ENCODE results near the gene ADCY2. TPM values are rescaled to one million over a fixed set of nuclear protein-coding genes. Genes with fewer than 3 reads are reported as not detected.

The ADCY2 gene
- total RNA-seq, 4 donors from 2014 or later = 5.7 to 18.5 (median 7.8) TPM

DNA sequence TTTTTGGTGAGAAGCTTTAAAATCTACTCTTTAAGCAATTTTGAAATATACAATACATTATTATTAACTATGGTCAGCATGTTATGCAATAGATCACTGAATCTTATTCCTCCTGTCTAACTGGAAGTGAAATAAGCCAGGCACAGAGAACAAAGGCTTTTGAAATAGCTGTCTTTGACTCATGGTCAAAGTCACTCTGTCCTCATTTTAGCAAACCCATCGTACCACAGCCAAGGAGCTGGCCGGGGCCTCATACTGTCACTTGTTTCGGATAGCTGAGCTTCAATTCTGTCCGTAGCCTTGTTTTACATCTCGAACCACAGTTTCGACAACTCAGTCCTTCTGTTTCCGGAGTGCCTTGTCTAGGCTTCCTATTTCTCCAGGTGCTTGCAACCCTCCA lies 19.2 kb downstream of the ADCY2 start:
- TF ChIP-seq, protein P1, sequence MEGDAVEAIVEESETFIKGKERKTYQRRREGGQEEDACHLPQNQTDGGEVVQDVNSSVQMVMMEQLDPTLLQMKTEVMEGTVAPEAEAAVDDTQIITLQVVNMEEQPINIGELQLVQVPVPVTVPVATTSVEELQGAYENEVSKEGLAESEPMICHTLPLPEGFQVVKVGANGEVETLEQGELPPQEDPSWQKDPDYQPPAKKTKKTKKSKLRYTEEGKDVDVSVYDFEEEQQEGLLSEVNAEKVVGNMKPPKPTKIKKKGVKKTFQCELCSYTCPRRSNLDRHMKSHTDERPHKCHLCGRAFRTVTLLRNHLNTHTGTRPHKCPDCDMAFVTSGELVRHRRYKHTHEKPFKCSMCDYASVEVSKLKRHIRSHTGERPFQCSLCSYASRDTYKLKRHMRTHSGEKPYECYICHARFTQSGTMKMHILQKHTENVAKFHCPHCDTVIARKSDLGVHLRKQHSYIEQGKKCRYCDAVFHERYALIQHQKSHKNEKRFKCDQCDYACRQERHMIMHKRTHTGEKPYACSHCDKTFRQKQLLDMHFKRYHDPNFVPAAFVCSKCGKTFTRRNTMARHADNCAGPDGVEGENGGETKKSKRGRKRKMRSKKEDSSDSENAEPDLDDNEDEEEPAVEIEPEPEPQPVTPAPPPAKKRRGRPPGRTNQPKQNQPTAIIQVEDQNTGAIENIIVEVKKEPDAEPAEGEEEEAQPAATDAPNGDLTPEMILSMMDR (IDR thresholded peaks at IDR 0.05; ENCODE audit: low read depth) = no peak

DNA sequence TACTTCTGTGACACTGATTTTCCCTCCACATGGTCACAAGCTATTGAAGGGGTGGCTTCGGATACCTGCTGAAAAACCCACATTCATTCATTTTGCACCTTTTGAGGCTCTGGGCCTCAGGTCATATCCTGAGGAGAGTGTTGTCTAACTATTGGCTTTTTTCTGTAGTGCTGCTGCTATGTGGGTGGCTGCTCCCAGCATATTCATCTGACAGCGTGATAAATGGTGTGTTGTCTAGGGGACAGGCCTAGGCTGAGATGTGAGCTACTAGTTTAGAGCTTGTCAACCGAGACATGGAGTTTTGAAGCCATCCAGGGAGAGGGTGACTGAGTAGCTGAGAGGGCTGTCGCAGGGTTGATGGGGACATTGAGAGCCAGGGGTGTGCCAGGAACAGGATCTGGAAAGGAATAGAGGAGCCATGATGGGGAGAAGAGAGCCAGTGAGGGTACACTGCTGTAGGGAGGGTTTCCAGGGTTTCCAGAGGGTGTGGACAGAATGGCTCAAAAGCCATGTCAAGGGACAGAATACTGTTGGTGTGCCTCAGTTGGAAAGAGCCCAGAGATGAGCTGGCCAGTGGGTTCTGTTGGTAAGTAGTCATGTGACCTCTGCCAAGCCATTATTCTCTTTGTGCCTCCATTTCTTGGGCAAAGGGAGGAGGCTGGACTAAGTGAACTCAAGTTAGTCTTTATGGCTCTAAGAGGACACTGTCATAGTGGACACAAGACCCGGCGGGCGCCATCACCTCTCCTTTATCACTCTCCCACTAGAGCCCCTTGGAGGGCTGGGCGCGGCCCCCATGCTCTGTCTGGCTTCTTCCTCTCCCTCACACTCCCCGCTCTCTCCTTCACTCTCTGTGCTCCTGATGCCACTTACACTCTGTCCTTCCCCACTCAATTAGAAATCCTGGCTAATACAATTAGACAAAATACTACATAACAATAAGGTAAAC lies 19.9 kb downstream of the ADCY2 start:
- TF ChIP-seq, protein P1 (IDR thresholded peaks at IDR 0.05; ENCODE audit: low read depth) = no peak

DNA sequence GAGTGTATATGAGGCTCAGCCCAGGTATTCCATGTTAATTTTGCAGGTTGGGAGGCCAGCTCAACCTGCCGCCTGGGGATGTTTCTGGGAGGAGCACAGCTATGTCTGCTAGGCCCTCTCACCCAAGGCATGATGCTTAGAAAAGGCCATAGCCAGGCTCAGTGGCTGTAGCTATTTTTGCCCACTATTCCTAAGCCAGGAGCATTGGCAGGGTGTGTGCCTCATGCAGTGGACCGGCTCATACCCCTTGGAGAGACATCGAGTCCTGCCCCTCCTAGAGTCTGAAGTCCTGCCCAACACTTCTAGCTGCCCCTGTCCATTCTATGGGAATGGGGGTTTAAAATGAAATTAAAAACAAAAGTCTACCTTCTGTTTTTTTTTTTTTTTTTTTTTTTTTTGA lies 22.3 kb downstream of the ADCY2 start:
- TF ChIP-seq, protein P1 (IDR thresholded peaks at IDR 0.05; ENCODE audit: low read depth) = no peak

DNA sequence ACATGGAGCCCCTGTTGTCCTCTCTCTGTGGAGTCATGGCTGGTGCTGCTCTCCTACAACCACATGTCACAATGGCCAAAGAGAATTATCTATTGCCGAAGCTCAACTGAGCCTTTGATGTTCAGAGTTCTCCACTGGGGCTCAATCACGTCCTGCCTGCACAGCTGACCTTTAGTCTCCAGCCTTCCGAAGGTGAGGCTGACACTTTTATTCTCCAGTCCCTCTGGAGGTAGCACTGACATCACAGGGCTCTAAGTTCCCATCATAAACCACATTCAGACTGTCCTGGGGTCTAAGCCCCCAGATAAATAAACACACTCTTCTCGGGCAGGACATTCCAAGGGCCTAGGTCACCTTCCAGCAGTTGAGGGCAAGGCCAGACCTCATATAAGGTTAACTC lies 23.4 kb downstream of the ADCY2 start:
- TF ChIP-seq, protein P1 (IDR thresholded peaks at IDR 0.05; ENCODE audit: low read depth) = no peak

DNA sequence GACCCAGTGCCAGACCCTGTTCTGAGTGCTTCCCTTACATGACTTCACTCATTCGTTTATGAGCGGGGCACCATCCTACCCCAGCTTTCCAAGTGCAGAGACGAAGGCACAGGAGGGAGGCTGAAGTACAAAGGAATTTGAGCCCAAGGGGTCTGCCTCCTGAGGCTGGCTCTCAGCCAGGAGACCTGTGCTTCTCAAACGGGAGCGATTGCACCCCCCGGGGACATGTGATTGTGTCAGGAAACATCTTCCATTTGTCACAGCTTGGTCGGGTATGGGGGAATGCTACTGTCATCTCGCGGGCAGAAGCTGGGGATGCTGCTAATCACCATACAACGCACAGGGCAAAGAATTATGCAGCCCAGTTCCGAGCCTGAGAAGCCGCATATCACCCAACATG lies 23.9 kb downstream of the ADCY2 start:
- TF ChIP-seq, protein P1 (IDR thresholded peaks at IDR 0.05; ENCODE audit: low read depth) = no peak

DNA sequence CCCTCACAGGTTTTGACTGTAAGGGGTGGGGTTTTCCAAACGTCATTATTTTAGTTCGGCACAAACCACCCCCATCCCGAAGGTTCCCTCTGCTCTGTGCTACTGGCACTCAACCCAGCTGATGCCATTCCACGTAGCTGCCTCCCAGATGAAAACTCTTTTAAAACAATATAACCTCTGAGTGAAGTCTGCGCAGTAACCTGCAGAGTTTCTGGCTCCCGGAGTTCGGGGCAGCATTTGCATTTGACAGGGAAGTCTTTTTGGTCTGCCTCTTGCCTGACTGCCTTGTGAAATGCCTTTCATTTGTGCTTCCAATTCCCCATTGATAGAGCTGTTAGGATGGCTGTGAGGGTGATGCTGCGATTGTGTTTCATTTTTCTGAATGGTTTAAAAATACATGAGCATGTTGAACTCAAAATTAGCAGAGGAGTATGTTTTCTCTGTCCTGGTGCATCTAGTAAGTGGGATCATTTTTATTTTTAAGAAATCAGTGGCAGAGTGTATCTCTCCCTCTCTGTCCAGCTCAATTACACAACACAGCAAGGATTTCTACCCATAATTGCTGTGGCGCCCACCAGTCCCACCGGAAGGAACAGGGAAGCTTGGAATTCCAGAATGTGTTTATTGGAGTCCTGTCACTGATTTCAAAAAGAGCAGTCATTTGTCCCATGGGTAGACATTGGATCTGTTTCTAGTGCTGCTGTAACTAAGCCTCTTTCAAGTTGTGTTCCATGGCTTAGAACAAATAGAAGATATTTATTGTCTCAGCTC lies 24.8 kb downstream of the ADCY2 start:
- TF ChIP-seq, protein P1 (IDR thresholded peaks at IDR 0.05; ENCODE audit: low read depth) = no peak
